Measurements from ENCODE around the gene FOXF1. TPM values are rescaled to one million over a fixed set of nuclear protein-coding genes. Genes with fewer than 3 reads are reported as not detected.

The FOXF1 gene
- total RNA-seq, 3 donors from 2014 or later: 6.9 to 85.8 (median 9.9) TPM

DNA sequence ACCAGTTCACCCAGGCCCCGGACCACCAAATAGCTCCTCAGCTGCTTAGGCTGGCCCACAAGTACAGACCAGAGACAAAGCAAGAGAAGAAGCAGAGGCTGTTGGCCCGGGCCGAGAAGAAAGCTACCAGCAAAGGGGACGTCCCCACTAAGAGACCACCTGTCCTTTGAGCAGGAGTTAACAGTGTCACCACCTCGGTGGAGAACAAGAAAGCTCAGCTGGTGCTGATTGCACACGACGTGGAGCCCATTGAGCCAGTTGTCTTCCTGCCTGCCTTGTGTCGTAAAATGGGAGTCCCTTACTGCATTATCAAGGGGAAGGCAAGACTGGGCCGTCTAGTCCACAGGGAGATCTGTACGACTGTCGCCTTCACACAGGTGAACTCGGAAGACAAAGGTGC lies 15.4 kb downstream of the FOXF1 start:
- Histone ChIP-seq H3K9me3 (no peaks in the 10 kb centered on the region), H3K36me3 (ENCODE audit: low read depth) (no peaks in the 10 kb centered on the region), H3K4me1 (ENCODE audit: low read depth) (no peaks in the 10 kb centered on the region), H3K4me3 (no peak overlapping the region)
- TF ChIP-seq, protein P1, sequence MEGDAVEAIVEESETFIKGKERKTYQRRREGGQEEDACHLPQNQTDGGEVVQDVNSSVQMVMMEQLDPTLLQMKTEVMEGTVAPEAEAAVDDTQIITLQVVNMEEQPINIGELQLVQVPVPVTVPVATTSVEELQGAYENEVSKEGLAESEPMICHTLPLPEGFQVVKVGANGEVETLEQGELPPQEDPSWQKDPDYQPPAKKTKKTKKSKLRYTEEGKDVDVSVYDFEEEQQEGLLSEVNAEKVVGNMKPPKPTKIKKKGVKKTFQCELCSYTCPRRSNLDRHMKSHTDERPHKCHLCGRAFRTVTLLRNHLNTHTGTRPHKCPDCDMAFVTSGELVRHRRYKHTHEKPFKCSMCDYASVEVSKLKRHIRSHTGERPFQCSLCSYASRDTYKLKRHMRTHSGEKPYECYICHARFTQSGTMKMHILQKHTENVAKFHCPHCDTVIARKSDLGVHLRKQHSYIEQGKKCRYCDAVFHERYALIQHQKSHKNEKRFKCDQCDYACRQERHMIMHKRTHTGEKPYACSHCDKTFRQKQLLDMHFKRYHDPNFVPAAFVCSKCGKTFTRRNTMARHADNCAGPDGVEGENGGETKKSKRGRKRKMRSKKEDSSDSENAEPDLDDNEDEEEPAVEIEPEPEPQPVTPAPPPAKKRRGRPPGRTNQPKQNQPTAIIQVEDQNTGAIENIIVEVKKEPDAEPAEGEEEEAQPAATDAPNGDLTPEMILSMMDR (IDR thresholded peaks at IDR 0.05): no peak
- ATAC-seq (no peak), DNase-seq (no peak)
- intact Hi-C loops (cut with DNase I, micrococcal nuclease): no loop called here

DNA sequence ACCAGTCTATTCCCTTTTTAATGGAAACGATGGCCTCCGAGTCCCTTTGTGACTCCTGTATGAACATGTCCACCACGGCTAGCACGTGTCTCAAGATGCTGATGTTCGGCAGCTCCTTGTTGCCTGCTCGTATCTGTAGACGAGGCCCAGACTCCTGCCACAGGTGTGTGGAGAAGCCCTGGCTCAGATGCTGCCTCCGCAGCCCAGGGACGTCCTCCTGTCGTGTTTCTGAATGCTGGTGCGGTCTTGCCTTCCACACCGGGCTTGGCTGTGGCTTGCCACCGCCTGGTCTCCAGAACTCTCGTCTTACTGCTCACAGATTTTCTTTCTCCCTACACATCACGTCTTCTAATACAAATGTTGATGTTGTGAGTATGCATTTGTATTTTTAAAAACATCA lies 17.0 kb downstream of the FOXF1 start:
- DNase-seq: no peak
- intact Hi-C loops (cut with DNase I, micrococcal nuclease): no loop called here
- Histone ChIP-seq H3K36me3 (ENCODE audit: low read depth) (no peaks in the 10 kb centered on the region), H3K4me3 (no peak overlapping the region), H3K9me3 (no peaks in the 10 kb centered on the region), H3K4me1 (ENCODE audit: low read depth) (no peaks in the 10 kb centered on the region)
- ATAC-seq: no peak
- TF ChIP-seq, protein P1 (IDR thresholded peaks at IDR 0.05): no peak

DNA sequence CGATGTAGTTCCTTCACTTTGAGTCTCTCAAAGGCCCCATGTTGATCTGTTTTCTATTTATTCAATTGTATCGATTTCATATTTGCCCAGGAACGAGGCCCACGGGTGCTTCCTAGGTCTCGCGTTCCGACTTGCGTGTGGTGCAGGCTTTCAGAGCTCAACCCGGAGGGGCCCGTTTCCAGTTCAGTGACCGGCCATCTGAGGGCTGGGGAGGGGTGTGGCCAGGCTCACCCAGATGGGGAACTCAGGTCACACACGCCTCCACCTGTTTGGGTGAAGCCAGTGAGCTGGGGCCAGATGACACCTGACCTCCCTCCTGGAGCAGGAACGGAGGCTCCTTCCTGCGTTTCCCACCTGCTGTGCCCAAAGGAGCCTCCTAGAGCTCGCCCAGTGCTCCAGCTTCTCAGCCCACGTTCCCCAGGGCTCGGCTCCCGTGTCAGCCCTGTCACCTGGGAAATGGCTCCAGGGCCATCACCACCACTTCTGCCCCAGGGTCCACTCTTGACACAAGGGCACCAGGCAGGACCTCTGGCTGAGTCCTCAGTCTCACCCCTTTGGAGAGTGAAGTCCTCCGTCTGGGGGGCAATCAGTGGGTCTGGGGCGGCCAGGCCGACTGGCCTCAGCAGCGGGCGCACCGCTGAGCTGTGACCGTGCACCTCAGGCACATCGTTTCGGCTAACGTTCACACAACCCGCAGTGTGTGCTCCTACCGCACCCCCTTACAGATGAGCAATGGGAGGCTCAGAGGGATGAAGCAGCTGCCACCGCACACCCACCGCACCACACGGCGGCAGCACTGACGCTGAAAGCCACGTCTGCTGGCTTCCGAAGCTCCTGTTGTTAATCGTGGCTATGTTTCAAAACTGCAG lies 18.0 kb downstream of the FOXF1 start:
- Histone ChIP-seq H3K4me3 (no peak overlapping the region), H3K4me1 (ENCODE audit: low read depth) (no peaks in the 10 kb centered on the region), H3K36me3 (ENCODE audit: low read depth) (no peaks in the 10 kb centered on the region), H3K9me3 (no peaks in the 10 kb centered on the region)
- ATAC-seq: no peak
- DNase-seq: no peak
- TF ChIP-seq, protein P1 (IDR thresholded peaks at IDR 0.05): no peak
- intact Hi-C loops (cut with DNase I, micrococcal nuclease): no loop called here

- no peaks in the 10 kb centered on the region for H3K9me3 ChIP-seq
- intact Hi-C loops (cut with DNase I, micrococcal nuclease): no loop called here
- TF ChIP-seq, protein P1 (IDR thresholded peaks at IDR 0.05): no peak
- no peak for ATAC-seq
- H3K36me3 ChIP-seq (ENCODE audit: low read depth): no peaks in the 10 kb centered on the region
- no peak for DNase-seq
- H3K4me3 ChIP-seq: no peak overlapping the region
- no peaks in the 10 kb centered on the region for H3K4me1 ChIP-seq (ENCODE audit: low read depth)
Measured at GRCh38 chr16:86529160-86529559, 18.8 kb downstream of the FOXF1 start.

DNA sequence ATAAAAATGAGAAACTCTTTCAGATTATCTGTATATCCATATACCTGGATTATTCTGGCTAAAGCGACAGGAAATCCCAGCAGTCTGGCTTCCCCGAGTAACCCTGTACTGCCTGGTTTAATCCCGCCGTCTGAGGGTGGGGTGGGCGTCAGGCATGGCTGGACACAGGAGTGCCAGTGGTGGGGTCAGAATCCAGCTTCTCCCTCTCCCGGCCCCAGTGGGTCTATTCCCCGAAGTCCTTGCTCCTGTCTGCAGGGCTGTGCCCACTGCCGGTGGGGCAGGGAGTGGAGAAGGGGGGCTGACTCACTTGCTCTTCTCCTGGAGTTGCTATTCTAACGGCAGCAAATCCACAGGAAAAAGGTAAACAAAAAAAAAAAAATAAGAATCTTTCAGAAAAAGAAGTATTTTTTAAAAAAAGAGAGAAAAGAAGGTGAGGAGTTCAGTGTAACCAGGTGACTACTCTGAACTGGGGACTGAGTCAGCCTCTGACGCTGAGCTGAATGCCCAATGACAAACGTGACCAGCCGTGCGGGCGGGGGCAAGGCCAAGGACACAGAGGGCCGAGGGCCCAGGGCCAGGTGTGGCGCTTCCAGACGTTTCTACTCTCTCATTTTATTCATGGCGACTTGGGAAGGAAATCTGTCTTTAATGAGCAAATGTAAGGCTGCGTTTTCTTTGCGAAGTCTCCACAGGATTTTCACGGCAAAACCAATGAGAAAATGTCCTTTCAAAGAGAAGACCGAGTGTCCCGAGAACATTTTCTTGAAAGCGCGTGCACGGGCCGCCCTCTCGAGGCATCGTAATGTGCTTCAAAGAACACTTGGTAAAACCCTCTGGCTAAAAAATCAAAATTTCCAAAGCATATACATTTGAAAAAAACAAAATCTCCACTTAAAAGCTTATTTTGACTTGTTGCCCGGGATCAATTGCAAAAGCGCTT lies 20.2 kb downstream of the FOXF1 start:
- no peak for ATAC-seq
- Histone ChIP-seq H3K9me3 (no peaks in the 10 kb centered on the region), H3K36me3 (ENCODE audit: low read depth) (no peaks in the 10 kb centered on the region), H3K4me1 (ENCODE audit: low read depth) (no peaks in the 10 kb centered on the region), H3K4me3 (no peak overlapping the region)
- TF ChIP-seq, protein P1 (IDR thresholded peaks at IDR 0.05): no peak
- no peak for DNase-seq
- intact Hi-C loops (cut with DNase I, micrococcal nuclease): no loop called here
